ENCODE data around the gene RUNX2. TPM values are rescaled to one million over a fixed set of nuclear protein-coding genes. Genes with fewer than 3 reads are reported as not detected.
"Not testable (repeated sequence)": the region's sequence is repeated elsewhere in the genome, so short reads cannot be mapped to it uniquely, and the experiment has no call there.

RUNX2 gene
- total and polyA plus RNA-seq, 4 donors: 1.8 to 6.7 (median 3.2) TPM

DNA sequence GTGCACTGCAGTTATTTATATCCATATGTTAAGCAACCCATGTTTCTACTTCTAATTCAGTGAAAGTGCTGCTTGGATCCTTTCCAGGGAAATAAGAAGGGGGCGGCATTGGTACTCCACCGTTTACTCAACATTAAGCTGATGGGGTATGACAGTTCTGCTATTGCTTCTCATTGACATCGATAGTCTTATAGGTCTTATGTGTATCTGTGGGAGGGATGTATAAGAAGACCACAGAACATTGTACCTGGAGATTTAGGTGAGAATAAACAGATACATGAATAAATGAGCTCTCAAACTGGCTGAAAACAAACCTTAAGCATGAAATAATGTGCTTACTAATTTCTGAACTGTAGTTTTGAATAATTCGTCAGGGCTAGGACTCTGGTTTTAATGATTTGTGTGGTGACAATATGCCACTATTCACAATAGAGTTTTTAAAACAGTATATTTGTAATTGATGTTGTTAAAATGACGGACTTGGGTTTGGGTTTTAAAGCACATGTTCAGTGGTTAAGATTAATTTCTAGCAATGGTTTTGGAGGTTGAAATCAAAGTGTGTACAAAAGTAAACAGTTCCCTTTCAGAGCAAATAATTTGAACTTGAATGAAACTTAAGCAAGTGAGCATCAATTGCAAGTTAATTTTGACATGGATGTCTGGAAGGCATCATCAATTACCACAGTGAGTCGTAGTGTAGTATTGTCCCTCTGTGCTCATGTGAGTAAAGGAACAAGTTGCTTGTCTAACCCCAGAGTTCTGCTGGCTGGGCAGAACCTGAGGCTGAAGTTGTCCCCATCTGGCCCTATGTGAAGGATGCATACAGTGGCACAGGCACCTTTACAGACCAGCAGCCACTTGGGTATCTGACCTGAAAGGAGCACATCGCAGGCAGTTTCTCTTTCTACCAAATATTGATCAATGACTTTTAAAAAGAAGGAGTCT lies 134.3 kb downstream of the RUNX2 start:
- Histone ChIP-seq H3K4me3 (no peak overlapping the region), H3K36me3 (ENCODE audit: control insufficient read depth in 4 of 4, insufficient read depth in 4 of 4, low read length in 4 of 4) (no peaks in the 10 kb centered on the region), H3K4me1 (ENCODE audit: control insufficient read depth in 5 of 5, insufficient read depth in 5 of 5, low read length in 5 of 5) (peaks cover 0 to 19% (median 0%) of the 10 kb centered on the region in 5 donors), H3K27ac (ENCODE audit: low read depth in 1 of 2, low read length in 1 of 2) (no peak overlapping the region), H3K9ac (ENCODE audit: insufficient read depth in 1 of 2, low read length in 2 of 2) (no peak overlapping the region), H3K9me3 (ENCODE audit: control insufficient read depth in 4 of 4, insufficient read depth in 3 of 4, low read length in 3 of 4) (no peaks in the 10 kb centered on the region), H3K27me3 (ENCODE audit: control insufficient read depth in 3 of 3, insufficient read depth in 3 of 3, low read length in 2 of 3) (no peaks in the 10 kb centered on the region)
- DNase-seq (no peak), ATAC-seq (ENCODE audit: insufficient read depth, low FRiP score) (no peak)
- TF ChIP-seq, protein P1, sequence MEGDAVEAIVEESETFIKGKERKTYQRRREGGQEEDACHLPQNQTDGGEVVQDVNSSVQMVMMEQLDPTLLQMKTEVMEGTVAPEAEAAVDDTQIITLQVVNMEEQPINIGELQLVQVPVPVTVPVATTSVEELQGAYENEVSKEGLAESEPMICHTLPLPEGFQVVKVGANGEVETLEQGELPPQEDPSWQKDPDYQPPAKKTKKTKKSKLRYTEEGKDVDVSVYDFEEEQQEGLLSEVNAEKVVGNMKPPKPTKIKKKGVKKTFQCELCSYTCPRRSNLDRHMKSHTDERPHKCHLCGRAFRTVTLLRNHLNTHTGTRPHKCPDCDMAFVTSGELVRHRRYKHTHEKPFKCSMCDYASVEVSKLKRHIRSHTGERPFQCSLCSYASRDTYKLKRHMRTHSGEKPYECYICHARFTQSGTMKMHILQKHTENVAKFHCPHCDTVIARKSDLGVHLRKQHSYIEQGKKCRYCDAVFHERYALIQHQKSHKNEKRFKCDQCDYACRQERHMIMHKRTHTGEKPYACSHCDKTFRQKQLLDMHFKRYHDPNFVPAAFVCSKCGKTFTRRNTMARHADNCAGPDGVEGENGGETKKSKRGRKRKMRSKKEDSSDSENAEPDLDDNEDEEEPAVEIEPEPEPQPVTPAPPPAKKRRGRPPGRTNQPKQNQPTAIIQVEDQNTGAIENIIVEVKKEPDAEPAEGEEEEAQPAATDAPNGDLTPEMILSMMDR (IDR thresholded peaks at IDR 0.05; ENCODE audit: control extremely low read depth, extremely low read depth): no peak
- WGBS, 2 donors: 77 to 83% methylated on average over 7 of the region's 7 CpGs

GRCh38 chr6:45464685-45465084 lies 136.6 kb downstream of the RUNX2 start:
- no peak for ATAC-seq (ENCODE audit: insufficient read depth, low FRiP score)

DNA sequence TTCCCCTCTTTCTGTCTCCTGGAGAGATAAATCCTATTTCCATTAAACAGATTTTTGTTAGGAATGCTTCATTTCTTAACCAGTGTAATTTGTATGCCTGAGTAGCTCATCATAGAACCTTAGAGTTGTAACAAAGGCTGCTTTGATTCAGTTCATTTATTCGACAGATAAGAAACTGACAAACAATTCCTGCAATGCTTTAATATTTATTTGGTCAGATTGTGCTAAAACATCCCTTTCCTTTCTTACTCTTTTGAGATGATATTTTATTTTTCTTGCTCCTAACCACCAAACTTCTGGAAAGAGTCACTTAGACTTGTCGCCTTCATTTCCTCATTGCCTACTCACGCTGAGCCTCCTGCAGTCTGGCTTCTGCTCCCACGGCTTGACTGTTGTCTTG lies 138.6 kb downstream of the RUNX2 start:
- H3K36me3 ChIP-seq (ENCODE audit: control insufficient read depth in 4 of 4, insufficient read depth in 4 of 4, low read length in 4 of 4): no peaks in the 10 kb centered on the region
- H3K4me1 ChIP-seq (ENCODE audit: control insufficient read depth in 5 of 5, insufficient read depth in 5 of 5, low read length in 5 of 5): peaks cover 0 to 16% (median 0%) of the 10 kb centered on the region in 5 donors
- H3K4me3 ChIP-seq: no peak overlapping the region
- H3K9me3 ChIP-seq (ENCODE audit: control insufficient read depth in 4 of 4, insufficient read depth in 3 of 4, low read length in 3 of 4): no peaks in the 10 kb centered on the region
- DNase-seq (no peak), ATAC-seq (ENCODE audit: insufficient read depth, low FRiP score) (no peak)
- H3K27me3 ChIP-seq (ENCODE audit: control insufficient read depth in 3 of 3, insufficient read depth in 3 of 3, low read length in 2 of 3): no peaks in the 10 kb centered on the region
- H3K9ac ChIP-seq (ENCODE audit: insufficient read depth in 1 of 2, low read length in 2 of 2): no peak overlapping the region
- 85 to 87% methylated on average over 4 of the region's 4 CpGs for WGBS, 2 donors
- no peak overlapping the region for H3K27ac ChIP-seq (ENCODE audit: low read depth in 1 of 2, low read length in 1 of 2)
- TF ChIP-seq, protein P1 (IDR thresholded peaks at IDR 0.05; ENCODE audit: control extremely low read depth, extremely low read depth): no peak

More at GRCh38 chr6:45464685-45465084, 136.6 kb downstream of the RUNX2 start:
- TF ChIP-seq, protein P1 (IDR thresholded peaks at IDR 0.05; ENCODE audit: control extremely low read depth, extremely low read depth): no peak
- Histone ChIP-seq H3K4me1 (ENCODE audit: control insufficient read depth in 5 of 5, insufficient read depth in 5 of 5, low read length in 5 of 5) (peaks cover 0 to 19% (median 0%) of the 10 kb centered on the region in 5 donors), H3K9me3 (ENCODE audit: control insufficient read depth in 4 of 4, insufficient read depth in 3 of 4, low read length in 3 of 4) (no peaks in the 10 kb centered on the region), H3K4me3 (no peak overlapping the region), H3K9ac (ENCODE audit: insufficient read depth in 1 of 2, low read length in 2 of 2) (no peak overlapping the region), H3K27ac (ENCODE audit: low read depth in 1 of 2, low read length in 1 of 2) (no peak overlapping the region), H3K27me3 (ENCODE audit: control insufficient read depth in 3 of 3, insufficient read depth in 3 of 3, low read length in 2 of 3) (no peaks in the 10 kb centered on the region), H3K36me3 (ENCODE audit: control insufficient read depth in 4 of 4, insufficient read depth in 4 of 4, low read length in 4 of 4) (no peaks in the 10 kb centered on the region)
- DNase-seq: no peak

- H3K4me1 ChIP-seq (ENCODE audit: control insufficient read depth in 5 of 5, insufficient read depth in 5 of 5, low read length in 5 of 5): peaks cover 0 to 15% (median 2%) of the 10 kb centered on the region in 5 donors
- not testable (repeated sequence) for H3K4me3 ChIP-seq; H3K9me3 ChIP-seq (ENCODE audit: control insufficient read depth in 4 of 4, insufficient read depth in 3 of 4, low read length in 3 of 4); H3K36me3 ChIP-seq (ENCODE audit: control insufficient read depth in 4 of 4, insufficient read depth in 4 of 4, low read length in 4 of 4); DNase-seq; H3K27me3 ChIP-seq (ENCODE audit: control insufficient read depth in 3 of 3, insufficient read depth in 3 of 3, low read length in 2 of 3); H3K27ac ChIP-seq (ENCODE audit: low read depth in 1 of 2, low read length in 1 of 2); ATAC-seq (ENCODE audit: insufficient read depth, low FRiP score); H3K9ac ChIP-seq (ENCODE audit: insufficient read depth in 1 of 2, low read length in 2 of 2)
- WGBS, 2 donors: 96 to 97% methylated on average over 6 of the region's 6 CpGs
Observed at GRCh38 chr6:45467417-45467816, 139.3 kb downstream of the RUNX2 start.

All from lung (tissue), 12 donors.